PC-3 (cell line): ENCODE data around the gene DYNLL1. TPM values are rescaled to one million over a fixed set of nuclear protein-coding genes. Genes with fewer than 3 reads are reported as not detected.
"Not testable (repeated sequence)": the region's sequence is repeated elsewhere in the genome, so short reads cannot be mapped to it uniquely, and the experiment has no call there.

Experiments used
- ATAC-seq: fragments of 200-7000 bp; cut with Tn5 transposase; 2 replicates; pipeline ENCODE4 v1.9.1; 2020; ENCODE audit warnings: mild to moderate bottlenecking, moderate library complexity
- BruUV-seq: library from RNA; stranded (reverse); fragments of 400-500 nt; replicated peaks from 2 replicates; lab custom pipeline; 2021; lab: Mats Ljungman, UMichigan
- CTCF ChIA-PET: fragments of 300-600 bp; sonication (Branson Sonifier 250); formaldehyde crosslinking; loops from one replicate; lab custom pipeline; 2022; ENCODE audit warnings: antibody characterized with exemption; lab: Charles Lee
- POLR2A ChIA-PET: fragments of 300-600 bp; sonication (Branson Sonifier 250); formaldehyde crosslinking; loops from one replicate; lab custom pipeline; 2022; ENCODE audit warnings: antibody characterized with exemption; ENCODE audit not compliant: unreplicated experiment; lab: Charles Lee
- DNase-seq: peaks from one replicate; pipeline ENCODE4 v3.0.0-alpha.2; 2015
- H2AFZ ChIP-seq: fragments of 300-600 bp; sonication (generic); 2 replicates; pipeline ENCODE4 v1.6.0; 2016; ENCODE audit warnings: antibody characterized with exemption, low read length
- H3F3A ChIP-seq: fragments of 300-600 bp; sonication (generic); one replicate; pipeline ENCODE4 v1.6.0; 2017; ENCODE audit warnings: antibody characterized with exemption, low read length, control low read depth, mild to moderate bottlenecking; ENCODE audit not compliant: unreplicated experiment
- H3K27ac ChIP-seq: fragments of 300-600 bp; sonication (generic); 2 replicates; pipeline ENCODE4 v1.5.1; 2016; ENCODE audit warnings: mild to moderate bottlenecking, low read length
- H3K27me3 ChIP-seq: fragments of 300-600 bp; sonication (generic); 2 replicates; pipeline ENCODE4 v1.6.1; 2016; ENCODE audit warnings: low read length, mixed read lengths
- H3K36me3 ChIP-seq: fragments of 300-600 bp; sonication (generic); 2 replicates; pipeline ENCODE4 v1.6.1; 2016; ENCODE audit warnings: low read depth, mixed run types, low read length, mixed read lengths
- H3K4me1 ChIP-seq: fragments of 300-600 bp; sonication (generic); 2 replicates; pipeline ENCODE4 v1.5.1; 2016; ENCODE audit warnings: low read length; ENCODE audit not compliant: insufficient read depth
- H3K4me2 ChIP-seq: fragments of 300-600 bp; sonication (generic); 2 replicates; pipeline ENCODE4 v1.6.0; 2016; ENCODE audit warnings: low read length
- H3K4me3 ChIP-seq: fragments of 300-600 bp; sonication (generic); 2 replicates; pipeline ENCODE4 v1.5.1; 2016; ENCODE audit warnings: mild to moderate bottlenecking, low read length, mixed read lengths
- H3K79me2 ChIP-seq: fragments of 300-600 bp; sonication (generic); 2 replicates; pipeline ENCODE4 v1.6.1; 2017; ENCODE audit warnings: low read length, mixed read lengths
- H3K9ac ChIP-seq: fragments of 300-600 bp; sonication (generic); 2 replicates; pipeline ENCODE4 v1.6.0; 2016; ENCODE audit warnings: mild to moderate bottlenecking, low read length
- H3K9me2 ChIP-seq: fragments of 300-600 bp; sonication (generic); replicated peaks from 2 replicates; pipeline ENCODE4 v1.6.1; 2016; ENCODE audit warnings: mixed run types, low read length, mixed read lengths
- H3K9me3 ChIP-seq: fragments of 300-600 bp; sonication (generic); 2 replicates; pipeline ENCODE4 v1.6.1; 2016; ENCODE audit warnings: low read length, mixed read lengths
- H4K20me1 ChIP-seq: fragments of 300-600 bp; sonication (generic); 2 replicates; pipeline ENCODE4 v1.6.1; 2016; ENCODE audit warnings: low read length, mixed read lengths
- CTCF ChIP-seq: fragments of 300-600 bp; sonication (generic); conservative IDR thresholded peaks from 2 replicates; pipeline ENCODE4 v1.5.1; 2017; ENCODE audit warnings: antibody characterized with exemption, low read depth, mild to moderate bottlenecking, low read length
- EZH2 ChIP-seq: fragments of 300-600 bp; sonication (generic); IDR thresholded peaks from one replicate; pipeline ENCODE4 v1.6.1; 2017; ENCODE audit warnings: antibody characterized with exemption, mild to moderate bottlenecking, low read length; ENCODE audit not compliant: unreplicated experiment
- EZH2phosphoT487 ChIP-seq: fragments of 300-600 bp; sonication (generic); IDR thresholded peaks from 2 replicates; pipeline ENCODE4 v1.6.1; 2018; ENCODE audit warnings: mild to moderate bottlenecking, antibody characterized with exemption, low read length, borderline replicate concordance
- intact Hi-C: fragments of 100-400 bp; cut with micrococcal nuclease; formaldehyde crosslinking; loops from 2 replicates; pipeline ENCODE4 v1.9.0; 2023
- total RNA-seq: library from RNA; depleted of rRNA; stranded (reverse); fragments of >200 nt; gene quantifications from 2 replicates; pipeline ENCODE4 v1.2.3, GENCODE V29; 2014

The DYNLL1 gene
- total RNA-seq, 1 experiment from 2014 or later: 396 TPM

GRCh38 chr12:120528861-120529525 lies 33.1 kb downstream of the DYNLL1 start, which contains the start of gene COQ5:
Gene COQ5 (minus strand): TSS chr12:120529158. CDS start chr12:120529141, 17 bp downstream.
- Histone ChIP-seq H3F3A (peaks cover 13% of the 10 kb centered on the region), H3K27me3 (no peaks in the 10 kb centered on the region), H3K9ac (peak within 1 kb of the TSS; percentile 84), H3K4me2 (peak within 1 kb of the TSS; percentile 95), H3K9me2 (no peaks in the 10 kb centered on the region), H3K9me3 (no peaks in the 10 kb centered on the region), H3K4me1 (peaks cover 39% of the 10 kb centered on the region), H3K79me2 (peaks cover 30% of the 10 kb centered on the region), H4K20me1 (no peaks in the 10 kb centered on the region), H3K4me3 (peak within 1 kb of the TSS; percentile 98), H3K27ac (peak within 1 kb of the TSS; percentile 86), H2AFZ (peak within 1 kb of the TSS; percentile 97), H3K36me3 (no peaks in the 10 kb centered on the region)
- peak; percentile 63 for ATAC-seq
- peak; percentile 87 for DNase-seq
- CTCF ChIA-PET: no interaction called here
- BruUV-seq: no TSS peak
- POLR2A ChIA-PET: interaction anchor here (0.6 to 1.2 kb wide), 10 partner anchors 9 to 1972 kb away, joined by 3 to 6 read pairs (median 4); partner anchors contain the start of gene RNU4-2
- intact Hi-C loops: loop anchor here (1.0 to 2.0 kb wide), 2 partner anchors 34 to 60 kb away; partner anchors contain the start of gene SRSF9
- TF ChIP-seq EZH2 (no peak), EZH2phosphoT487 (no peak), CTCF (no peak)

GRCh38 chr12:120529641-120530417 lies 33.9 kb downstream of the DYNLL1 start:
- TF ChIP-seq CTCF: peak; percentile 47
- TF ChIP-seq EZH2phosphoT487: no peak
- H2AFZ ChIP-seq: peak overlapping the region; percentile 97
- H3K9ac ChIP-seq: peak overlapping the region; percentile 84
- peak overlapping the region; percentile 95 for H3K4me2 ChIP-seq
- peak; percentile 71 for DNase-seq
- H4K20me1 ChIP-seq: no peaks in the 10 kb centered on the region; the same call in 1 of the 2 replicates
- peaks cover 36% of the 10 kb centered on the region for H3K4me1 ChIP-seq
- no peaks in the 10 kb centered on the region for H3K36me3 ChIP-seq
- ChIA-PET POLR2A (interaction anchor here (0.5 to 1.2 kb wide), 8 partner anchors 9 to 1971 kb away, joined by 3 to 8 read pairs (median 4); partner anchors contain the start of gene RNU4-2), CTCF (interaction anchor here (0.6 kb wide), 1 partner anchor 119 kb away, joined by 3 read pairs; no protein-coding TSS in a partner anchor)
- no peaks in the 10 kb centered on the region for H3K9me3 ChIP-seq
- no TSS peak for BruUV-seq
- no peaks in the 10 kb centered on the region for H3K9me2 ChIP-seq
- peaks cover 14% of the 10 kb centered on the region for H3F3A ChIP-seq
- peak; percentile 34 for ATAC-seq
- H3K4me3 ChIP-seq: peak overlapping the region; percentile 98
- intact Hi-C loops: loop anchor here (1.0 to 2.0 kb wide), 2 partner anchors 35 to 61 kb away; partner anchors contain the start of gene SRSF9
- peaks cover 35% of the 10 kb centered on the region for H3K79me2 ChIP-seq
- peak overlapping the region; percentile 86 for H3K27ac ChIP-seq
- H3K27me3 ChIP-seq: no peaks in the 10 kb centered on the region

- H3K36me3 ChIP-seq, H3K9me3 ChIP-seq, H3K9me2 ChIP-seq, POLR2A ChIA-PET, H4K20me1 ChIP-seq, DNase-seq, ATAC-seq, H3K27me3 ChIP-seq, CTCF ChIA-PET, intact Hi-C loops, BruUV-seq: not testable (repeated sequence)
- H2AFZ ChIP-seq: peak overlapping the region; percentile 97
- peak overlapping the region; percentile 86 for H3K27ac ChIP-seq
- peak overlapping the region; percentile 95 for H3K4me2 ChIP-seq
- peaks cover 35% of the 10 kb centered on the region for H3K79me2 ChIP-seq
- peak overlapping the region; percentile 84 for H3K9ac ChIP-seq
- H3K4me3 ChIP-seq: peak overlapping the region; percentile 98
- peaks cover 30% of the 10 kb centered on the region for H3K4me1 ChIP-seq
- H3F3A ChIP-seq: peaks cover 18% of the 10 kb centered on the region
These were observed 34.5 kb downstream of the DYNLL1 start for GRCh38 chr12:120530418-120530761.
